Measurements from ENCODE around the gene TMEM245. TPM values are rescaled to one million over a fixed set of nuclear protein-coding genes. Genes with fewer than 3 reads are reported as not detected.

The TMEM245 gene
- total and polyA plus RNA-seq, 2 of the 13 experiments (the other 11 are each of a cell fraction or from before 2014, with no cell fraction given) = 53.5 to 55.4 TPM

DNA sequence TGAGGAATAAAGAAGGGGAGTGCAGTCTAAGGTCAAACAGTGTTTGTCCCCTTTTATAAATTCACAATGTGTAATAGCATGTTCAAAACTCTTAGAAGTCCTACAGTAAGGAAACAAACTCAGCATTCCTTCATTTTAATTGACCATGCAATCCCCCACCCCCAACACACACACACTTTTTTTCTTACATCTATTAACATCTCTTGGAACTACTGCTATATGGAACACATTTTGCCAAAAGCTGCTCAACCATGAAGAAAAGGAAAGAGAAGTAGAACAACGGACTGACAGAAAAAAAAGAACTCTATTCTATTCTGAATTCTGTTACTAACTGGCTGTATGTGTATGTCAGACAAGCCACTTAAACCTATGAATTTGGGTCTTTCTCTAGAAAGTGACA is 103.6 kb downstream of the TMEM245 start (continued):
- TF ChIP-seq ZNF605 (CRISPR knock-in tag; IDR thresholded peaks at IDR 0.05) = no peak
- TF ChIP-seq NFKB2 (CRISPR knock-in tag; IDR thresholded peaks at IDR 0.05; ENCODE audit: borderline replicate concordance) = no peak
- TF ChIP-seq ZNF7 (CRISPR knock-in tag; IDR thresholded peaks at IDR 0.05) = no peak

DNA sequence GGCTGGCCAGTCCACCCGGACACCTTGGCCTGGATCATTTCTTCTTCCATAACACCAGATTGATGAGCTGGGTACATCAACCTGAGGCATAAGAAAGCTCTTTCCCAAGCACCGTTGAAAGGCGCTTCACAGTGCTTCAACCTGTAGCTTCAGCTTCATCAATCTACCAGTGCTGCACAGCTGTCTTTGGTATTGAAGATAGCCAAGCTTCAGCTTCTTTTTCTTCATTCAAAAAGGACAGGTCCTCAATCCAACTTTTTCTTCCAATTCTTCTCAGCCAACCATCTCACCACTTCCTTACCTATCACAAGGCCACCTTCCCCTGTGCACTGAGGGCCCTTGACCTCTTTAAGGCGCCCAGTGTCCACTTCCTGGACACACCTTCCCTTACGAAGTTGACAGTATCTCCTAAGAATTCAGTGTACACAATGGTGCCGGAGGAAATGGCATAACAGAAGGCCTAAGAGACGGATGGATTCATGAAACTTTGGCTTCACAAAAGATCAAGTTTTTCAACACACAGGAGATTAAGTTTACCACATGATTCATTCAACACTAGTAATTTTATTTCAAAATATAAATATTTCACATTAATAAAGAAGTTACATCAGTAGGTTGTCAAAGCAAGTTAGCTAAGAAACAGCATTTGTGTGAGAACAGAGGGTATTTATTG is 105.0 kb downstream of the TMEM245 start:
- ChIA-PET POLR2A (interaction anchor here (0.9 kb wide), 1 partner anchor 8 kb away, joined by 3 read pairs; no protein-coding TSS in a partner anchor), CTCF (ENCODE audit: low intra/inter-chr PET ratio, low total read pairs) (no interaction called here)
- DNase-seq (ENCODE audit: low spot score) (no peak), FAIRE-seq (no peak), ATAC-seq (no peak)
- H3K79me2 ChIP-seq (ENCODE audit: insufficient read depth, low read length) = peaks cover 29% of the 10 kb centered on the region
- no TSS peak for BruUV-seq (replicated peaks)
- 88% methylated on average over 7 of the region's 7 CpGs for WGBS (ENCODE audit: low lambda C conversion rate)
- peaks cover 3% of the 10 kb centered on the region; the same call in 1 of the 2 replicates for H4K20me1 ChIP-seq (ENCODE audit: insufficient read depth, low read length)
- H3K4me2 ChIP-seq (ENCODE audit: low read depth, low read length) = no peak overlapping the region
- intact Hi-C loops (cut with micrococcal nuclease; ENCODE audit: unreplicated experiment) = loop anchor here (5.0 kb wide), 1 partner anchor 108 kb away; no protein-coding TSS in a partner anchor
- no peaks in the 10 kb centered on the region for H3K9me3 ChIP-seq (ENCODE audit: low read length)
- no peak overlapping the region for H3K9ac ChIP-seq (ENCODE audit: insufficient read depth, low read depth, low read length)
- no peak for TF ChIP-seq ZBTB25 (CRISPR knock-in tag; IDR thresholded peaks at IDR 0.05)
- peak; percentile 24; the same call in 1 of the 2 replicates for TF ChIP-seq KDM2A (CRISPR knock-in tag; IDR thresholded peaks at IDR 0.05; ENCODE audit: borderline replicate concordance, low read depth)
- in situ Hi-C loops (cut with HindIII; ENCODE audit: extremely low pct_ligation_motif_present, low pct_unique_long_range_greater_than_20kb) = no loop called here
- H3K4me3 ChIP-seq (replicated peaks in 1 of 3; ENCODE audit: insufficient read depth in 1 of 3, low read depth in 2 of 3, low read length in 3 of 3) = no peak overlapping the region
- H3K27ac ChIP-seq (ENCODE audit: extremely low read length, insufficient read depth, low read length) = no peak overlapping the region
- peaks cover 38% of the 10 kb centered on the region for H3K4me1 ChIP-seq (ENCODE audit: insufficient read depth, low read length)
- H3K36me3 ChIP-seq (replicated peaks in 1 of 2; ENCODE audit: control insufficient read depth in 1 of 2, insufficient read depth in 2 of 2, low read length in 2 of 2) = peaks cover 5 to 9% of the 10 kb centered on the region in 2 experiments; a peak in 3 of 5 replicates
- no peaks in the 10 kb centered on the region; a peak in 1 of 5 replicates for H3K27me3 ChIP-seq (ENCODE audit: control insufficient read depth in 1 of 2, insufficient read depth in 2 of 2, low read length in 2 of 2)
- no peak overlapping the region for H2AFZ ChIP-seq (ENCODE audit: low read length)

Measured in HepG2 (cell line).